Measurements from ENCODE around the gene CST9. TPM values are rescaled to one million over a fixed set of nuclear protein-coding genes. Genes with fewer than 3 reads are reported as not detected.
A peak's percentile ranks its signal among the peaks of the same experiment; 100 is the strongest.

CST9 gene
- total and polyA plus RNA-seq, 9 of the 15 experiments (the other 6 are each of a cell fraction or from before 2014, with no cell fraction given): not detected

GRCh38 chr20:23595941-23596340, 9.8 kb downstream of the CST9 start (continued):
- TF ChIP-seq AFF1 (IDR thresholded peaks at IDR 0.05; ENCODE audit: low read depth in 1 of 2, partially characterized antibody in 2 of 2) (no peak), ESRRB (CRISPR knock-in tag; IDR thresholded peaks at IDR 0.05; ENCODE audit: borderline replicate concordance) (no peak), SLC30A9 (CRISPR knock-in tag; IDR thresholded peaks at IDR 0.05) (no peak)

GRCh38 chr20:23588434-23589403, 17.0 kb downstream of the CST9 start:
- H4K20me1 ChIP-seq (replicated peaks; ENCODE audit: control insufficient read depth, insufficient read depth, low read length): no peaks in the 10 kb centered on the region
- TSS peak; percentile 87 for BruUV-seq (replicated peaks)
- H3K27ac ChIP-seq (ENCODE audit: extremely low read depth, low read depth, low read length): no peak overlapping the region; the same call in 2 of the 3 replicates
- peak overlapping the region; percentile 95 for H2AFZ ChIP-seq (ENCODE audit: low read depth, low read length)
- H3K4me1 ChIP-seq (replicated peaks in 1 of 2; ENCODE audit: control insufficient read depth in 2 of 2, insufficient read depth in 2 of 2, low read length in 2 of 2): peaks cover 2% of the 10 kb centered on the region in 2 experiments; a peak in 2 of 5 replicates
- ATAC-seq (peak; percentile 66), FAIRE-seq (no peak), DNase-seq (ENCODE audit: extremely low read depth in 1 of 4, low spot score in 3 of 4) (no peak)
- H3K27me3 ChIP-seq (ENCODE audit: control insufficient read depth in 2 of 2, insufficient read depth in 2 of 2, low read length in 2 of 2): no peaks in the 10 kb centered on the region
- WGBS (ENCODE audit: insufficient coverage, low coverage, missing lambda C conversion rate): 37% methylated on average over 5 of the region's 10 CpGs
- ChIA-PET CTCF (ENCODE audit: low intra/inter-chr PET ratio) (no interaction called here), POLR2A (no interaction called here)
- peak overlapping the region; percentile 62 for H3K4me2 ChIP-seq (ENCODE audit: insufficient read depth, low read length)
- peak; percentile 73; the same call in 1 of the 2 replicates for TF ChIP-seq SPI1 (IDR thresholded peaks at IDR 0.05; ENCODE audit: borderline replicate concordance, low read depth, low read length)
- TF ChIP-seq ZNF197 (CRISPR knock-in tag; IDR thresholded peaks at IDR 0.05; ENCODE audit: low read depth): no peak
- no peaks in the 10 kb centered on the region for H3K9me1 ChIP-seq (ENCODE audit: control insufficient read depth, insufficient read depth, low read length)
- H3K9me3 ChIP-seq (replicated peaks; ENCODE audit: control insufficient read depth, insufficient read depth, low read depth, low read length): no peaks in the 10 kb centered on the region
- intact Hi-C loops (cut with micrococcal nuclease): no loop called here
- H3K4me3 ChIP-seq: no peak overlapping the region
- H3K36me3 ChIP-seq (ENCODE audit: control insufficient read depth, insufficient read depth, low read length): no peaks in the 10 kb centered on the region
- in situ Hi-C loops (cut with MboI): no loop called here
- H3K9ac ChIP-seq (ENCODE audit: insufficient read depth in 1 of 2, low read depth in 2 of 2, low read length in 2 of 2): no peak overlapping the region
- no peaks in the 10 kb centered on the region for H3K79me2 ChIP-seq (ENCODE audit: control insufficient read depth, insufficient read depth, low read length)
